Limb (tissue), 2 donors: Measurements from ENCODE around the gene MLPH.

Source experiments
- DNase-seq, 2 donors: peaks; one replicate each; pipeline ENCODE4 v3.0.0-alpha.2; 2016; ENCODE audit errors: extremely low spot score in 2 of 2

Gene MLPH

DNA sequence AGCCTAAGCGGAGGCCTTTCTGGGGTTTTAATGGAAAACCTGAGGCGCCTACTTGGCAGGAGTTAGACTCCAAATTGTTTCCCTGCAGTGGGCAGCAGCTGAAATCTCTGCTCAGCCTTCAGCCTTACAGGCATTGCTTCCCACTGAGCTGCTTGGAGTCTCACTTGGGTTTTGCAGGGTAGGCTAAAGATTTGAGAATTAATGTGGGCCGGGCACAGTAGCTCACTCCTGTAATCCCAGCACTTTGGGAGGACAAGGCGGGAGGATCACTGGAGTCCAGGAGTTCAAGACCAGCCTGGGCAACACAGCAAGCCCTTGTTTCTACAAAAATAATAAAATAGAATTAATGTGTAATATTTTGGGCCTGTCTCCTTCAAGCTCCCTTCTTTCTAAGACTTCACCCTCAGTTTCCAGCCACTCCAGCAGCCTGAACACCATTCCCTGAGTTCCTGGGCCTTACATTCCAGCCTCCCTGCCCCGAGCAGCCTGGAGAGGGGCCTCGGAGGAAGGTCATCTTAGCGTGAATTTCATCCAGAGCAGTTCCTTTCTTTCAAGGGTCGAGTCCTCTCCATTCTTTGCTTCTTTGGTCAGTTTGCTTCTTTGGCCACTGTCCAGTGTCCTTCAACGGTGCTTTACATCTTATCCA is 112.5 kb downstream of the MLPH start:
- DNase-seq: no peak

DNA sequence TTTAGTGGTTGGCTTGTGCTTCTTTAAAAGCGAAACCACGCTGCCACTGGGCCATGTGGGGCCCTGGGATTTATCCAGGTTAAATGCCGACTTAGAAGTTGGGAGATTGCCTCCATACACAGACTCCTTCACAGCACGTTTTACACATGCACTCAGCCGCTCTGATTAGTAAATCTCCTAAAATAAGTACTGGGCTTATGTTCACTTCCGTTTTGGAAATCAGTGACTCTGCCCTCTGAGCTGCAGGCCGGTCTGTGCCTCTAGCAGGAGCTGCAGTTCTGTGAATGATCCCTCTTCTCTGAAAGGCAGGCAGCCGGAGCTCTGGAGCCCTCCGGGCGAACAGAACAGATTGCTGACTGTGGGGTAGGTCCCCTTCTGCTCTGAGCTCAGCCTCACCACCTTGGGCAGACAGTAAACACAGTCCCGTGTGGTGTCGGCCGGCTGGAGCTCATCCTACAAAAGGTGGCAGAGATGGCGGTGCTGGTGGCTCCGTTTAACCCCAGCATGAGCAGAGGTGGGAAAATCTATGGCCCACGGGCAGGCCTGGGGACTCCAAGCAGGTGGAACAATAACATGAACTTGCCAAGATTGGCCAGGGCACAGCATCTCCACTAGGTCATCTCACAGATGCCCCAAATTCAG is 113.3 kb downstream of the MLPH start:
- DNase-seq: peak in 1 of 2 donors; percentile 45

DNA sequence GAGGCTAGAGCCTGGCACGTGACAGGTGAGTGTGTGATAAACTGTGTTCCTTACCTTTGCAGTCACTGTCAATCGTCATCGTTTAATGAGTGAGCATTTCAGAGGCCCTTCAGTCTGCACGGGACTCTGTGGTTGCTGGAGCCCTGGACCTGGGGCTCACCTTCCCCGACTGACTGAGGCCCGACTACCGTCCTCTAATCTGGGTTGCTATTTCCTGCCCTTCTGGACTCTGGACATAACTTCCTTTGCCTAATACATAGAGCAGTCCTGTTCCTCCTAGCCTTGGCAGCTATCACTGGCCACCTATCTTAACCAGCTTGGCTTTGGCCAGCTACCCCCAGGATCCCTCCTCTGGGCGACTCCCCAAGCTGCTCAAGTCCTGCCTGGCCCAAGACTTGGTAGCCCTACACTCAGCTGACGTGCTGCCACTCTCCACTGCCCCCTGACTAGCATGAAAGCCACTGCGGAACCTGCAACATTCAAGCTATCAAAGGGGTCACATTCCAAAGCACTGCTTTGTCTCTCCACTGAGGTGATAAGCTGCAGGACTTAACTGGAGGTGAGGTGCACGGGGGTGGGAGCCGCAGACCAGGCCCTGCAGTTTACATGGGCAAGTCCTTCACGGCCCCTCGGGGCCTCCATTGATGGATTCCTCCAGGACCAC is 114.5 kb downstream of the MLPH start:
- no peak for DNase-seq

DNA sequence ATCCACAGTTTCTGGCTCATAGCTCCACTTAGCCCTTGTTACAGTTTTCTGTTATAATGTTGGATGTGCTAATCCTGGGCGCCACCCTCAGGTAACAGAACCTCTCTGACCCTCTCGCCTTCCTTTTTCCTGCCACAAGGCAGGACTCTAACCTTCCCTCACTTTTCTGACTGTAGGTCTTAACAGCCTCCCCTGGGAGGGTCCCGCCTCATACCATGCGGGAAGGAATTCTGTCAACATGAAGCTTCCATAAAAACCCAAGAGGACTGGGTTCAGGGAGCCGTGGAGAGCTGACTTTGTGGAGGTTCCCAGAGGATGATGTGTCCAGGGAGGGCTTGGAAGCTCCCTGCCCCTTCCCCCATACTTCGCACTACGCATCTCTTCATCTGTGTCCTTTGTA is 115.4 kb downstream of the MLPH start:
- no peak for DNase-seq

DNA sequence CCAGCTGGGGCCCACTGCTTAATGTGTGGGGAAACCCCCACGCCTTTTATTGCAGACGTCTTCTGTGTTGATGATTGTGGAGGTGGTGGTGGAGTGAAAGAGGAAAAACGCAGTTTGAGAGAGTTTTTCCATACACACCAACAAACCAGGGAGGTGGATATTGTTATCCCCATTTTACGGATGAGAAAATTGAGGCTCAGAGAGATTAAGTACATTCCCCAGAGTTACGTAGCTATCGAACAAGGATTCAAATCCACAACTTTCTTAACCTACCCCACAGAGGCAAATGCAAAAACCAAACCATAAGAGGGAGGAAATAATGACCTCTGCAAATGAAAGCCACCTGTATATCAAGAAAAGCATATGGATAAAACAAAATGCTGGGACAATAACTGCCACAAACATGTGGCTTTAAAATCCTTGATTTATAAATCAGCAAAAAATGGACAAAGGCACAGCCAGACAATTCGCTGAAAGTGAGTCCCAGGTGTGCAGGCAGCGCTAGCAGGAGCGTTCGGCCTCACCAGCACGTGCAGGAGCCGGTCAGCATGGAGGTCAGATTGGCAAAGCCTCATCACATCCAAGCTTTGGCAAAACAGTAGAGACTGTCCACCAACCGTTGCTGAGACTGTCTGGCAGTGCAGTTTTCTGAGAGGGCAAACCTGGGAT is 116.1 kb downstream of the MLPH start:
- DNase-seq: no peak

DNA sequence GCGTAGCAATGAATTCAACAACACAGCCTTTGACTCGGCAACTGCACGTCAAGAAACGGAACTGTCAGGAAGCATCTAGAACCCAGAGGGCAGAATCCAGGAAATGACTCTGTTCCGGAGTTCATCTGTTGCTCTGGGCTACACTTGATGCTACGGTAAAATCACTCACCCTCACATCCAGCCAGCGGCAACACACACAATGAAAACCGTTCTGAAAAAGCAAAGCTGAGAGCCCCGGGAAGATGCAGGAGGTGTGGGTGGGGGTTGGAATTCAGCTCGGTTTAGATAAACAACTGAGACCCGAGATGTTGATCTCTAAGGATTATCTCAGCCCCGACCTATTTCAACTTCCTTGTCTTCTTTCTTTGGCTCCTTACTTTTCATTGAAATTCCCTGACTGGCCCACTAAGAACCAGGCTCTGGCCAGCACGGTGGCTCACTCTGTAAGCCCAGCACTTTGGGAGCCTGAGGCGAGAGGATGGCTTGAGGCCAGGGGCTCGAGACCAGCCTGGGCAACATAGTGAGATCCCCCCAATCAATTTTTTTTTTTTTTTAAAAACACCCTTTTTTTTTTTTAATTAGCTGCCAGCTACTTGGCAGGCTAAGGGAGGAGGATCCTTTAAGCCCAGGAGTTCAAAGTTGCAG is 116.8 kb downstream of the MLPH start:
- no peak for DNase-seq

DNA sequence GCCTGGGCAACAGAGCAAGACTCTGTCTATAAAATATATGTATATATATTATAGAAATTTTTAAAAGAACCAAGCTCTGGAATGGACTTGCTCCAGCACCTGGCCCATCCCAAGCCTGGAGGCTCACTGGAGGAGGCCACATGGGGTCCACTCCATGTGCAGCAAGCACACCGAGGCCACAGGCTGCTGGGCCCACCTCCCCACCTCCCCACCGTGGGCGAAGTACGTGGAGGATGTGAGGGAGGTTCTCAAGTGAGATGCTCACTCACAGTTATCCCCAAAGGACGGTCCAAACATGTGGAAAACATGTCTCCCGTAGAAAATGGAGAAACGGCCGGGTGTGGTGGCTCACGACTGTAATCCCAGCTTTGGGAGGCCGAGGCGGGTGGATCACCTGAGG is 117.3 kb downstream of the MLPH start:
- no peak for DNase-seq
